K562 (cell line): Measurements from ENCODE around the gene PAM. TPM values are rescaled to one million over a fixed set of nuclear protein-coding genes. Genes with fewer than 3 reads are reported as not detected.

ENCODE experiments used
- HSF4 ChIP-seq: fragments of 250-450 bp; sonication (Bioruptor Pico); IDR thresholded peaks from 2 replicates; pipeline ENCODE4 v2.1.2; 2022; ENCODE audit warnings: mild to moderate bottlenecking, moderate library complexity, borderline replicate concordance
- MECOM ChIP-seq: fragments of 250-450 bp; sonication (Bioruptor Pico); IDR thresholded peaks from 2 replicates; pipeline ENCODE4 v1.8.0; 2022; ENCODE audit warnings: inconsistent platforms
- PBX2 ChIP-seq, 2 experiments: IDR thresholded peaks in 1 of 2; conservative IDR thresholded peaks in 1 of 2; 2 replicates each; pipeline ENCODE4 v1.6.1; 2016; ENCODE audit warnings: low read depth in 2 of 2, mild to moderate bottlenecking in 1 of 2, missing compliant biosample characterization in 1 of 2, missing genetic modification characterization in 1 of 2, moderate library complexity in 1 of 2
- PTTG1 ChIP-seq: fragments of 450-650 bp; IDR thresholded peaks from 2 replicates; pipeline ENCODE4 v1.6.1; 2016; ENCODE audit warnings: low read depth, mild to moderate bottlenecking, missing genetic modification characterization, missing compliant biosample characterization
- SRF ChIP-seq, 2 experiments: fragments of 250-450, 450-650 bp in 1 of 2; sonication (Bioruptor Pico) in 1 of 2; sonication (generic) in 1 of 2; formaldehyde crosslinking; IDR thresholded peaks; 2 replicates each; pipeline versions ENCODE4 v1.5.0 to v1.5.1; 2020 to 2022; ENCODE audit warnings: mild to moderate bottlenecking in 1 of 2, missing genetic modification reagents in 1 of 2
- TSHZ1 ChIP-seq: fragments of 250-450 bp; sonication (Bioruptor Pico); IDR thresholded peaks from 2 replicates; pipeline ENCODE4 v1.4.0; 2020; ENCODE audit warnings: mild to moderate bottlenecking, moderate library complexity
- ZBTB11 ChIP-seq, 3 experiments: fragments of 200-800 bp in 1 of 3; fragments of 250-450 bp in 1 of 3; fragments of 450-650 bp in 1 of 3; sonication (Bioruptor Pico) in 1 of 3; sonication (Bioruptor generic) in 1 of 3; formaldehyde crosslinking in 1 of 3; IDR thresholded peaks; 2 replicates each; pipeline versions ENCODE4 v1.6.1 to v1.8.0; 2016 to 2022; ENCODE audit warnings: mild to moderate bottlenecking in 2 of 3, missing genetic modification characterization in 2 of 3, missing compliant biosample characterization in 1 of 3, moderate library complexity in 1 of 3
- ZFPM2 ChIP-seq: fragments of 250-450 bp; sonication (Bioruptor Pico); IDR thresholded peaks from 2 replicates; pipeline ENCODE4 v1.5.1; 2022; ENCODE audit warnings: mild to moderate bottlenecking
- polyA plus RNA-seq, 8 experiments: library from polyadenylated mRNA; depleted of rRNA in 4 of 8; stranded (reverse) in 5 of 8; unstranded in 3 of 8; fragments of >200 nt; fragmentation: Nextera tagmentation in 2 of 8; fragmentation: Illumina TruSeq in 1 of 8; extraction: Ambion mirVana in 2 of 8; extraction: Trizol in 1 of 8; gene quantifications; 2 replicates each; pipeline versions ENCODE4 v1.2.1 to v1.2.3, GENCODE V29; 2011 to 2014; ENCODE audit warnings: inconsistent platforms in 1 of 8, missing spikeins in 1 of 8
- total RNA-seq, 7 experiments: library from RNA; depleted of rRNA in 6 of 7; stranded (reverse); fragments of >200 nt in 6 of 7; fragmentation: Illumina TruSeq in 2 of 7; extraction: Trizol in 2 of 7; gene quantifications; 2 replicates each; pipeline versions ENCODE4 v1.2.1 to v1.2.3, GENCODE V29; 2011 to 2021; ENCODE audit warnings: low replicate concordance in 1 of 7
- TF ChIP-seq, protein P1 (sequence below): fragments of 450-650 bp; formaldehyde crosslinking; IDR thresholded peaks from 2 replicates; pipeline ENCODE4 v1.4.0; 2022; ENCODE audit warnings: missing genetic modification characterization
- TF ChIP-seq, protein P2 (sequence below): fragments of 450-650 bp; formaldehyde crosslinking; IDR thresholded peaks from 2 replicates; pipeline ENCODE4 v1.4.0; 2020; ENCODE audit warnings: mild to moderate bottlenecking, mixed read lengths

PAM gene
- total and polyA plus RNA-seq, 9 of the 15 experiments (the other 6 are each of a cell fraction or from before 2014, with no cell fraction given) = 0.39 to 3.1 (median 0.77) TPM

DNA sequence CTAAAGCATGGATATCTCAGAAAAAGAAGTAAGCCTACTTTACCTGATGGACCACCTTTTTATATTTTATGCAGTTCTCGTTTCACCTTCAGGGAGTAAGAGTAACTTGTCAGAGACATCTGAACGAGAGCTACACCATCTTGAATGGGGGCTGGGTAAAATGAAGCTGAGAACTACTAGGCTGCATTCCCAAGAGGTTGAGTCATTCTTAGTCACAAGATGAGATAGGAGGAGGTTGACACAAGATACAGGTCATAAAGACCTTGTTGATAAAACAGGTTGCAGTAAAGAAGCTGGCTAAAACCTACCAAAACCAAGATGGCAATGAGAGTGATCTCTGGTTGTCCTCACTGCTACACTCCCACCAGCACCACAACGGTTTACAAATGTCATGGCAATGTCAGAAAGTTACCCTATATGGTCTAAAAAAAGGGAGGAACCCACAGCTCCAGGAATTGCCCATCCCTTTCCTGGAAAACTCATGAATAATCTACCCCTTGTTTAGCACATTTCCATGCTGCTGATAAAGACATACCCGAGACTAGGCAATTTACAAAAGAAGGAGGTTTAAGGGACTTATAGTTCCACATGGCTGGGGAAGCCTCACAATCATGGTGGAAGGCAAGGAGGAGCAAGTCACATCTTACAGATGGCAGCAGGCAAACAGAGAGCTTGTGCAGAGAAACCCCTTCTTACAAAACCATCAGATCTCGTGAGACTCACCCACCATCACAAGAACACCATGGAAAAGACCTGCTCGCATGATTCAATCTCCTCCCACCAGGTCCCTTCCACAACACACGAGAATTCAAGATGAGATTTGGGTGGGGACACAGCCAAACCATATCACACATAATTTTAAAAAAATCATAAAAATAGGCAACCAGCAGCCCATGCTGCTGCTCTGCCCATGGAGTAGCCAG, 302.4 kb downstream of the PAM start (continued):
- peak; percentile 95 for TF ChIP-seq TSHZ1 (CRISPR knock-in tag)
- TF ChIP-seq HSF4 (CRISPR knock-in tag) = peak; percentile 92
- TF ChIP-seq, protein P1, sequence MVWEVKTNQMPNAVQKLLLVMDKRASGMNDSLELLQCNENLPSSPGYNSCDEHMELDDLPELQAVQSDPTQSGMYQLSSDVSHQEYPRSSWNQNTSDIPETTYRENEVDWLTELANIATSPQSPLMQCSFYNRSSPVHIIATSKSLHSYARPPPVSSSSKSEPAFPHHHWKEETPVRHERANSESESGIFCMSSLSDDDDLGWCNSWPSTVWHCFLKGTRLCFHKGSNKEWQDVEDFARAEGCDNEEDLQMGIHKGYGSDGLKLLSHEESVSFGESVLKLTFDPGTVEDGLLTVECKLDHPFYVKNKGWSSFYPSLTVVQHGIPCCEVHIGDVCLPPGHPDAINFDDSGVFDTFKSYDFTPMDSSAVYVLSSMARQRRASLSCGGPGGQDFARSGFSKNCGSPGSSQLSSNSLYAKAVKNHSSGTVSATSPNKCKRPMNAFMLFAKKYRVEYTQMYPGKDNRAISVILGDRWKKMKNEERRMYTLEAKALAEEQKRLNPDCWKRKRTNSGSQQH = peak; percentile 97
- TF ChIP-seq PTTG1 (tag) = peak; percentile 95
- TF ChIP-seq PBX2 (CRISPR knock-in tag; IDR thresholded peaks at IDR 0.05; ENCODE audit: low read depth) = no peak
- peak; percentile 48; the same call in 1 of the 2 replicates for TF ChIP-seq PBX2 (tag; conservative IDR thresholded peaks at IDR 0.05; ENCODE audit: low read depth)
- peak; percentile 92 for TF ChIP-seq MECOM (CRISPR knock-in tag)
- TF ChIP-seq SRF (CRISPR knock-in tag; IDR thresholded peaks at IDR 0.05) = peak; percentile 71 to 95; a peak in 3 of 4 replicates
- TF ChIP-seq, protein P2, sequence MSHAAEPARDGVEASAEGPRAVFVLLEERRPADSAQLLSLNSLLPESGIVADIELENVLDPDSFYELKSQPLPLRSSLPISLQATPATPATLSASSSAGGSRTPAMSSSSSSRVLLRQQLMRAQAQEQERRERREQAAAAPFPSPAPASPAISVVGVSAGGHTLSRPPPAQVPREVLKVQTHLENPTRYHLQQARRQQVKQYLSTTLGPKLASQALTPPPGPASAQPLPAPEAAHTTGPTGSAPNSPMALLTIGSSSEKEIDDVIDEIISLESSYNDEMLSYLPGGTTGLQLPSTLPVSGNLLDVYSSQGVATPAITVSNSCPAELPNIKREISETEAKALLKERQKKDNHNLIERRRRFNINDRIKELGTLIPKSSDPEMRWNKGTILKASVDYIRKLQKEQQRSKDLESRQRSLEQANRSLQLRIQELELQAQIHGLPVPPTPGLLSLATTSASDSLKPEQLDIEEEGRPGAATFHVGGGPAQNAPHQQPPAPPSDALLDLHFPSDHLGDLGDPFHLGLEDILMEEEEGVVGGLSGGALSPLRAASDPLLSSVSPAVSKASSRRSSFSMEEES (CRISPR knock-in tag) = no peak
- TF ChIP-seq ZFPM2 = no peak; the same call in 1 of the 2 replicates
- peak in 1 of 3 experiments; percentile 85; a peak in 2 of 6 replicates for TF ChIP-seq ZBTB11 (CRISPR knock-in tag; IDR thresholded peaks at IDR 0.05)
